KG1 (cell line): ENCODE measurements around the gene KRT75.
"Not testable (repeated sequence)": the region's sequence is repeated elsewhere in the genome, so short reads cannot be mapped to it uniquely, and the experiment has no call there.

ENCODE experiments used
- DNase-seq: peaks from one replicate; lab custom pipeline; 2025; lab: John Stamatoyannopoulos, UW

KRT75 gene

GRCh38 chr12:52415870-52416750 lies 18.1 kb downstream of the KRT75 start:
- no peak for DNase-seq

- no peak for DNase-seq
Observed at GRCh38 chr12:52414936-52415335, 19.2 kb downstream of the KRT75 start.

DNA sequence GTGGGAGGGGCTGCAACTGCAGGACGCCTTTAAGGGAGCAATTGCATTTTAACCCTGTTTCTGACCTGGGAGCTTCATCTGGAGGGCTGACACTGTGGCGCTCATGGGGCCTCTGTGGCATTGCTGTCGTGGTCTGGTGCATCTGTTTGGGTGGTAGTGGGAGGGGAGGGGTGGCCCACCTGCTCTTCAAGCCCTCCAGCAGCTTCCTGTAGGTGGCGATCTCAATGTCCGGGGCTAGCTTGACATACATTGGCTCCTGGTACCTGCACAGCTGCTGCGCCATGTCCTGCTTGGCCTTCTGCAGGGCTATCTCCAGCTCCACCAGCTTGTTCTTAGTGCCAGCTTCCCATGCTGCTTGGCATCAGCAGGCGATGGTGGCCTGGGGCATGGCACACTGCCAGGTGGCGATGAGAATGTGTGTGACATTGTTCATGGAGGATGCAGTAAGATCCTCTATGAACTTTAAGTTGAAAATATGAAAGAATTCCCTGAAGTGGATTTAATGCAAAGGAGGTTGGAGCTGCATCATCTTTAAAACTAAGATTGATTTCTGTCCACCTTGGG lies 20.3 kb downstream of the KRT75 start:
- no peak for DNase-seq

DNA sequence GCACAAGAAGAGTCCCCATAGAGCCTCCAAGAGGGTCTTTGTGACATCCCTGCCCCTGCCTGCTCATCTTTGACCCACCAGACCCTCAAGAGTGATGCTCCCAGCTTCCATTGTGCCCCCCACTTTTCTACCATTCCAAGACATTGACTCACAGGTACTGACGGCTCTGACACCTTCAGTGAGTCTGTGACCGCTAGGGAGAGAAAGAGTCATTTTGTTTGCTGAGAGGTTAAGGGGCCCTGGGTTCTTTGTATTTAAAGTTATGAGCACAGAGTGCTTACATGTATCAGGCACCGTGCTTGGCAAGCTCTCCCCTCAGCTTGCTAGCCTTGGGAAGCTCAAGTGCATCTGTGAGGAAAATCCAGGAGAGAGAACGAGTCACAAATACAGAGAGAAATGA lies 21.0 kb downstream of the KRT75 start:
- DNase-seq: no peak

- DNase-seq: no peak
Observed at GRCh38 chr12:52411815-52412214, 22.4 kb downstream of the KRT75 start.

GRCh38 chr12:52410589-52411248 lies 23.5 kb downstream of the KRT75 start:
- not testable (repeated sequence) for DNase-seq

- DNase-seq: no peak
Observed at GRCh38 chr12:52407918-52408317, 26.3 kb downstream of the KRT75 start.

DNA sequence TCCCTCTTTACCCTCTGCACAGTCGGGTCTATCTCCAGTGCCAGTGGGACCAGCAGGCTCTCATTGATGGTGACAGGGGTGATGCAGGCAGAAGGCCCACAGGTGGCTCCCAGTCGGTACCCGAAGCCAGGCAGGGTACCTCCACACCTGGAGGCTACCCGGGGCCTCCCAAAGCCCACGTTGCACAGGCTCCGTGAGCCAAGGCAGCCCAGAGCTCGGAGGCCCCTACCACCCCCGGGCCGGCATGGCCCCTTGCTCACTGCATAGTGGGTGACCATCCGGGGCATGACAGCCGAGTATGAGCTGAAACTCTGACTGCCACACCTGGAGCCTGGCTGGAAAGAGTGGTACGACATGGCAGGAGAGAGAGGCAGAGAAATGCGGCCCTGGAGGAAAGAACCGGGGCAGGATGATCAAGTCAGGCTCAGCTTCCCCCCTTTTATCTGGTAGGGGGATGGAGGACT lies 28.2 kb downstream of the KRT75 start, which contains the start of gene KRT82:
KRT82 (minus strand) TSS at position 414 of the 464 bp plus-strand sequence; CDS start at position 356, 58 bp downstream.
- DNase-seq: no peak

GRCh38 chr12:52404951-52405350 lies 29.2 kb downstream of the KRT75 start:
- no peak for DNase-seq

DNA sequence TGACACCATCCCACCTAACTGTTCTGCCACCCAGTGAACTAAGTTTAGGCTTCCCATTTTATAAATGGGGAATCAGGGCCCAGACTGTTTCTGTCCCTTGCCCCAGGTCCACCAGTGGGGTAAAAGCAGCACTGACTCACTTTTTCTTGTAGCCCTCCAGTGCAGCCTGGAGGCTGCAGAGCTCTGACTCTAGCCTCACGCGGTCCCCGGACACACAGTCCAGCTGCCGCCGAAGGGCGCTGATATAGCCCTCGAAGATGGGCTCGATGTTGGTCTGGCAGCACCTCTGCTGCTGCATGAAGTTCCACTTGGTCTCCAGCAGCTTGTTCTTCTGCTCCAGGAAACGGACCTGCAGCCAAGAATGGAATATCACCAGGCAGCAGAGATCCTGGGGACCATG lies 30.6 kb downstream of the KRT75 start:
- no peak for DNase-seq

- no peak for DNase-seq
Observed at GRCh38 chr12:52402873-52403540, 31.2 kb downstream of the KRT75 start.

DNA sequence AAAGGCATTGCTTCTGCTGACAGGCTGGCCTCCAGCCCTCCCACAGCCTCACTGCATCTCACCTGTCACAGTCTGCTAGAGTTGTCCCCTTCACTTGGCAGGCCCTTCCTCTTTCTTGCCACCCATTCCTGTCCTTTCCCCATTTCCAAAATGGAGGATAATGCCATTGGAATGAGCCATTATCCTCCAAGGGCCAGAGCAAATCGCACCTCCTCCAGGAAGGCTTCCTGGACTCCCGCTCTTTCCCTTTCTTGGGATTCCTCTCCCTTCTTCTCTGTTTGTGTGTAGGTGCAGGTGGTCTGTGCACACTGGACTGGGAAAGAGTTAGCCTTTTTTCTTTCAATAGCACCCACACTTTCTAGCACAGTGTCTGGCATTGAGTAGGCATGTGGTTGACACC lies 31.8 kb downstream of the KRT75 start:
- DNase-seq: no peak

DNA sequence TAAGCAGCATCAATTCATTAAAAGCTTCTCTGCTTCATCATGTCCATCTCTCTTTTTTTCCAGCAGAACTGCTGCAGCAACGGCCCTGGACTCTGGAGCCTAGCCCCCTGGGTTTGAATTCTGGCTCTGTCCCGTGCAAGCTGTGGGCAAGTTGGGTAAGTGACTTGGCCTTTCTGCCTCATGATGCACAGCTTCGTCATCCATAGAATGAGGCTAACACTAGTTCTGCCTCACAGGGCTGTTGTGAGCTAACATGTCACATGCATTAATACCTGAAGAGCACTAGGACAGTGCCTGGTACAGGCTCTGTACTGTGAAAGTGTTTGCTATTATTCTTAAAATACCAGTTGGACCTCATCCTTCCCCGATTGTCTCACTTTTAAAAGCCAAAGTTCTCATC lies 32.2 kb downstream of the KRT75 start:
- no peak for DNase-seq

GRCh38 chr12:52401526-52401925 lies 32.6 kb downstream of the KRT75 start:
- no peak for DNase-seq

- DNase-seq: no peak
Observed at GRCh38 chr12:52400906-52401305, 33.3 kb downstream of the KRT75 start.

DNA sequence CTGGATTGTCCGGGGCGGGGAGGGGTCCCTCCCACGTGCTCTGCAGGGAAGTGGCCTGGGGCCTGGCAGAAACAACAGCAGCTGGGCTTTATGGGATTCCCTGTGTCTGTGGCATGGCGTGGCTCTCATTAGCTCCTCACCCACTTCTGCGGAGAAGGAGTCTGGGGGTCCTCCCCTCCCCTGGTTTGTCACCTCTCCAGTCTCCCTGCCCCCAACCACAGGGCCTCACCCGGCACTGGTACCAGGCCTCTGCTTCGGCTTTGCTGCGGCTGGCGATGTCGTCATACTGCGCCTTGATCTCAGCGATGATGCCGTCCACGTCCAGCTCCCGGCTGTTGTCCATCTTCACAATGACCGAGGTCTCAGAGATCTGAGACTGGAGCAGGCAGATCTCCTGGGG lies 34.4 kb downstream of the KRT75 start:
- DNase-seq: no peak

DNA sequence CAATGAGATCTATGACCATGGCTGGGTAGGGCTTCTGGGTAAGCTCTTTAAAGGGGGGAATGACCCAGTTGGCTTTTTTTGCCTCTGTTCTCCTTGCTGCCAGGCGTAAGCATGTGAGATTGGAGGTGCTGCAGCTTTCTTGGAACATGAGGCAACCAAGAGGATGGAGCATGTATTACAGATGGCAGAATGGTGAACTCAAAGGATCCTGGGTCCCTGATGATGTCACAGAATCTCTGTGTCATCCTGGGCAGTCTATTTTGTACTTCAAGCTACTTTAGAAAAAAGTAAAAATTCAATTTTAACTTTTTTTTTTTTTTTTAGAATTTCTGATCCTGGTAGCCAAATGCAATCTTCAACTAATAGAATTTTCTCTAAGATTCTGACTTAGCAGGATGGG lies 36.0 kb downstream of the KRT75 start:
- DNase-seq: no peak

GRCh38 chr12:52396656-52397055 lies 37.5 kb downstream of the KRT75 start:
- DNase-seq: no peak

- no peak for DNase-seq
Observed at GRCh38 chr12:52395761-52396434, 38.3 kb downstream of the KRT75 start.

- DNase-seq: no peak
Observed at GRCh38 chr12:52394836-52395405, 39.2 kb downstream of the KRT75 start.

DNA sequence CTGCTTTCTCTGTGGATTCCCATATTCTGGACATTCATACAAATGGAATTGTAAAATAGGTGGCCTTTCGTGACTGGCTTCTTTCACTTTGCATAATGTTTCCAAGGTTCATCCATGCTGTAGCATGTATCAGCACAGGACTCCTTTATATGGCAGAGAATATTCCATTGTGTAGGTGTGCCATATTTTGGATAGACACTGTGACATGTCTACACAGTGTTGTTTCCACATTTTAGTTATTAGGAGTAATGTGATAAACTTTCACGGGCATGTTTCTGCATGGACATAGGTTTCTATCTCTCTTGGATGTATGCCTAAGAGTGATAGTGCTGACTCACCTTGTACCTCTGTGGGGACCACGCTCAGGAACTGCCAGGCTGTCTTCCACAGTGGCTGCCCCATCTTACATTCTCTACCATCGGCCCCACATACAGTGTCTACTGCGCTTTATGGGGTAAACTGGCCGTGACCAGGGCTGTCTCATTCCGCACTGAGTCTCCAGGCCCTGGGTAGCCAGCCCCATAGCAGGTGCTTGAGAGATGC lies 41.6 kb downstream of the KRT75 start:
- DNase-seq: no peak
